SK-N-SH (cell line): Measurements from ENCODE around the gene LGSN. TPM values are rescaled to one million over a fixed set of nuclear protein-coding genes. Genes with fewer than 3 reads are reported as not detected.

Experiments
- CTCF ChIA-PET: fragments of 300-600, 350-600 bp; formaldehyde crosslinking; extraction: SDS; loops from one replicate; lab custom pipeline; 2021; lab: Yijun Ruan, JAX
- POLR2A ChIA-PET: fragments of 350-600 bp; sonication (Branson Sonifier 250); formaldehyde crosslinking; extraction: SDS; loops from one replicate; lab custom pipeline; 2020; ENCODE audit warnings: antibody characterized with exemption, inconsistent platforms; lab: Yijun Ruan, JAX
- DNase-seq: peaks from one replicate; pipeline ENCODE4 v3.0.0; 2012
- H2AFZ ChIP-seq: fragments of 200-600 bp; sonication (generic); 2 replicates; pipeline ENCODE4 v1.8.1; 2016; ENCODE audit warnings: antibody characterized with exemption, mild to moderate bottlenecking, low read depth
- H3F3A ChIP-seq: fragments of 200-600 bp; sonication (generic); replicated peaks from 2 replicates; pipeline ENCODE3; 2016; ENCODE audit warnings: antibody characterized with exemption, mild to moderate bottlenecking; ENCODE audit not compliant: insufficient read depth
- H3K27ac ChIP-seq, 2 experiments: fragments of 200-500 bp in 1 of 2; fragments of 200-600 bp in 1 of 2; sonication (Bioruptor generic) in 1 of 2; sonication (generic), shearing (Covaris generic) in 1 of 2; 2 replicates each; pipeline versions ENCODE4 v1.5.1 to v1.6.1; 2014 to 2016; ENCODE audit warnings: low read depth in 2 of 2, inconsistent platforms in 1 of 2, low read length in 1 of 2, mild to moderate bottlenecking in 1 of 2, mixed read lengths in 1 of 2
- H3K27me3 ChIP-seq: fragments of 200-600 bp; sonication (generic), shearing (Covaris generic); 2 replicates; pipeline ENCODE4 v1.6.1; 2016; ENCODE audit warnings: mixed run types; ENCODE audit not compliant: insufficient read depth
- H3K36me3 ChIP-seq, 2 experiments: fragments of 200-500 bp in 1 of 2; fragments of 200-600 bp in 1 of 2; sonication (Bioruptor generic) in 1 of 2; sonication (generic) in 1 of 2; replicated peaks in 1 of 2; 2 replicates each; pipeline versions ENCODE3 to v1.5.1; 2014 to 2016; ENCODE audit warnings: low read length in 1 of 2, mild to moderate bottlenecking in 1 of 2; ENCODE audit not compliant: insufficient read depth in 2 of 2, control insufficient read depth in 1 of 2
- H3K4me1 ChIP-seq, 2 experiments: fragments of 200-500 bp in 1 of 2; fragments of 200-600 bp in 1 of 2; sonication (Bioruptor generic) in 1 of 2; sonication (generic), shearing (Covaris generic) in 1 of 2; 2 replicates each; pipeline versions ENCODE4 v1.5.1 to v1.6.1; 2014 to 2016; ENCODE audit warnings: low read depth in 1 of 2, low read length in 1 of 2, mixed run types in 1 of 2; ENCODE audit not compliant: insufficient read depth in 2 of 2, control insufficient read depth in 1 of 2
- H3K4me2 ChIP-seq: fragments of 200-600 bp; sonication (generic), shearing (Covaris generic); 2 replicates; pipeline ENCODE4 v1.6.1; 2017; ENCODE audit warnings: mixed run types
- H3K4me3 ChIP-seq, 2 experiments: fragments of 200-500 bp in 1 of 2; fragments of 200-600 bp in 1 of 2; sonication (Bioruptor generic) in 1 of 2; sonication (generic), shearing (Covaris generic) in 1 of 2; 2 replicates each; pipeline versions ENCODE4 v1.5.1 to v1.8.1; 2014 to 2016; ENCODE audit warnings: low read depth in 2 of 2, inconsistent platforms in 1 of 2, low read length in 1 of 2, mild to moderate bottlenecking in 1 of 2, mixed read lengths in 1 of 2, moderate library complexity in 1 of 2
- H3K79me2 ChIP-seq: fragments of 200-600 bp; sonication (generic); 2 replicates; pipeline ENCODE4 v1.8.1; 2017; ENCODE audit warnings: mild to moderate bottlenecking; ENCODE audit not compliant: insufficient read depth
- H3K9ac ChIP-seq: fragments of 200-600 bp; sonication (generic); 2 replicates; pipeline ENCODE4 v1.6.1; 2017; ENCODE audit warnings: mixed run types
- H3K9me2 ChIP-seq: fragments of 200-600 bp; sonication (generic); 2 replicates; pipeline ENCODE4 v1.6.1; 2017; ENCODE audit warnings: mixed run types
- H3K9me3 ChIP-seq: fragments of 200-600 bp; sonication (generic); 2 replicates; pipeline ENCODE4 v1.6.1; 2017; ENCODE audit warnings: mixed run types, mild to moderate bottlenecking, moderate library complexity
- H4K20me1 ChIP-seq: fragments of 200-600 bp; sonication (generic); 2 replicates; pipeline ENCODE4 v1.6.1; 2017; ENCODE audit warnings: mild to moderate bottlenecking, mixed run types; ENCODE audit not compliant: insufficient read depth
- CHD2 ChIP-seq: fragments of 150-350 bp; IDR thresholded peaks from 2 replicates; pipeline ENCODE4 v1.6.1; 2018; ENCODE audit warnings: low read length; ENCODE audit not compliant: partially characterized antibody
- FOXJ3 ChIP-seq: sonication (generic); formaldehyde crosslinking; IDR thresholded peaks from 2 replicates; pipeline ENCODE4 v1.5.1; 2020; ENCODE audit warnings: mild to moderate bottlenecking, missing genetic modification reagents
- GABPA ChIP-seq: IDR thresholded peaks from 2 replicates; pipeline ENCODE4 v1.4.0; 2012; ENCODE audit warnings: low read depth, mild to moderate bottlenecking
- GATA2 ChIP-seq: sonication (generic); formaldehyde crosslinking; IDR thresholded peaks from 2 replicates; pipeline ENCODE4 v1.5.0; 2020; ENCODE audit warnings: mild to moderate bottlenecking, missing genetic modification reagents
- JUND ChIP-seq: IDR thresholded peaks from 2 replicates; pipeline ENCODE4 v1.4.0; 2012
- MEF2A ChIP-seq: IDR thresholded peaks from 2 replicates; pipeline ENCODE4 v1.4.0; 2012; ENCODE audit warnings: low read depth, borderline replicate concordance
- RAD21 ChIP-seq: IDR thresholded peaks from 2 replicates; pipeline ENCODE4 v1.6.1; 2012; ENCODE audit warnings: mild to moderate bottlenecking, low read length
- RCOR1 ChIP-seq: fragments of 150-350 bp; IDR thresholded peaks from 2 replicates; pipeline ENCODE4 v1.6.1; 2017; ENCODE audit warnings: antibody characterized with exemption, low read length
- RFX5 ChIP-seq: IDR thresholded peaks from 2 replicates; pipeline ENCODE4 v1.6.1; 2012; ENCODE audit warnings: mild to moderate bottlenecking, improper control_type of control experiment, low read length
- RXRA ChIP-seq: IDR thresholded peaks from 2 replicates; pipeline ENCODE4 v1.4.0; 2012; ENCODE audit warnings: low read depth, mild to moderate bottlenecking, borderline replicate concordance
- SMC3 ChIP-seq: IDR thresholded peaks from 2 replicates; pipeline ENCODE4 v1.6.1; 2012; ENCODE audit warnings: low read depth, low read length, improper control_type of control experiment
- TAF1 ChIP-seq: IDR thresholded peaks from 2 replicates; pipeline ENCODE4 v1.6.1; 2012; ENCODE audit warnings: low read depth, mild to moderate bottlenecking, low read length, moderate library complexity, borderline replicate concordance
- TCF12 ChIP-seq: IDR thresholded peaks from 2 replicates; pipeline ENCODE4 v1.4.0; 2012
- TEAD4 ChIP-seq: IDR thresholded peaks from 2 replicates; pipeline ENCODE4 v1.4.0; 2012; ENCODE audit warnings: mild to moderate bottlenecking, borderline replicate concordance; ENCODE audit not compliant: insufficient read depth
- USF1 ChIP-seq: IDR thresholded peaks from 2 replicates; pipeline ENCODE4 v1.4.0; 2012; ENCODE audit warnings: low read depth, borderline replicate concordance
- whole genome bisulfite sequencing: methylation state at CpG from one replicate; pipeline ENCODE4 v1.1.6; 2017; ENCODE audit warnings: low lambda C conversion rate; 5-methylcytosine and 5-hydroxymethylcytosine counted together
- polyA plus RNA-seq, 3 experiments: library from polyadenylated mRNA; depleted of rRNA; stranded (reverse); fragments of >200 nt; gene quantifications; 2 replicates each; pipeline ENCODE4 v1.2.3, GENCODE V29; 2012
- TF ChIP-seq, protein P1 (sequence below): IDR thresholded peaks from 2 replicates; pipeline ENCODE4 v1.6.1; 2012; ENCODE audit warnings: mild to moderate bottlenecking, low read depth, low read length, moderate library complexity
- TF ChIP-seq, protein P2 (sequence below): IDR thresholded peaks from 2 replicates; pipeline ENCODE4 v1.4.0; 2012; ENCODE audit warnings: low read depth, borderline replicate concordance

The LGSN gene
- polyA plus RNA-seq, 1 of the 3 experiments (the other 2 are of a cell fraction): not detected

DNA sequence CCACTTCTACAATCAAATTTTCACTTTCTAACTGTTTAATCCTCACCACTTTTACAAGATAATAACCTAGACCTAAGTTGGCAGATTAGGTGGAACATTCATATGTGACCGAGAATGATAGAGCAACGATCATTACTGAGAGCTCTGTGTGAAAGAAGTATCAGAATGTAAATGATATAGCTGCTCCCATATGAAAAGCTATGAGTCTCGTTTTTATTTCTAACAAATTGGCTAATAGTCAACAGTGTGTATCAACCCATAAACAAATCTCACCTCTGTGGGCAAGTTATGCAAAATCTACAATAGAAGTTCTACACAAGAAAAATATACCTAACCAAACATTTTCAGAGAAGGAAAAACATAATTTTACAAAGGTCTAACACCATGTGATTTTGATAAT is 3.7 kb downstream of the LGSN start:
- no peak overlapping the region for H3K4me2 ChIP-seq
- H3F3A ChIP-seq: no peaks in the 10 kb centered on the region
- H3K79me2 ChIP-seq: no peaks in the 10 kb centered on the region
- no peaks in the 10 kb centered on the region for H4K20me1 ChIP-seq
- H3K9me3 ChIP-seq: no peaks in the 10 kb centered on the region
- no peaks in the 10 kb centered on the region for H3K27me3 ChIP-seq
- H3K9ac ChIP-seq: no peak overlapping the region
- H3K4me1 ChIP-seq: no peaks in the 10 kb centered on the region; a peak in 1 of 4 replicates
- WGBS: 65% methylated on average over 3 of the region's 3 CpGs
- POLR2A ChIA-PET: no interaction called here
- CTCF ChIA-PET: interaction anchor here (1.0 to 1.1 kb wide), 4 partner anchors 9 to 448 kb away, joined by 3 to 7 read pairs (median 4); no protein-coding TSS in a partner anchor
- TF ChIP-seq USF1 (no peak), JUND (no peak), FOXJ3 (no peak), CHD2 (no peak), GABPA (no peak), MEF2A (no peak), TCF12 (no peak)
- H3K9me2 ChIP-seq: no peaks in the 10 kb centered on the region
- no peak overlapping the region for H3K27ac ChIP-seq
- H3K4me3 ChIP-seq: no peak overlapping the region
- DNase-seq: no peak
- no peak overlapping the region for H2AFZ ChIP-seq
- H3K36me3 ChIP-seq: no peaks in the 10 kb centered on the region

GRCh38 chr6:63313111-63313510 is 6.7 kb downstream of the LGSN start:
- ChIA-PET CTCF (no interaction called here), POLR2A (no interaction called here)
- no peaks in the 10 kb centered on the region for H3K79me2 ChIP-seq
- H2AFZ ChIP-seq: no peak overlapping the region
- H3K4me1 ChIP-seq: no peaks in the 10 kb centered on the region
- no peak overlapping the region for H3K4me2 ChIP-seq
- H3K9me3 ChIP-seq: no peaks in the 10 kb centered on the region
- no peaks in the 10 kb centered on the region for H3K36me3 ChIP-seq
- no peak overlapping the region for H3K4me3 ChIP-seq
- no peaks in the 10 kb centered on the region for H3K27me3 ChIP-seq
- no peaks in the 10 kb centered on the region for H3F3A ChIP-seq
- no peak for DNase-seq
- TF ChIP-seq, protein P1, sequence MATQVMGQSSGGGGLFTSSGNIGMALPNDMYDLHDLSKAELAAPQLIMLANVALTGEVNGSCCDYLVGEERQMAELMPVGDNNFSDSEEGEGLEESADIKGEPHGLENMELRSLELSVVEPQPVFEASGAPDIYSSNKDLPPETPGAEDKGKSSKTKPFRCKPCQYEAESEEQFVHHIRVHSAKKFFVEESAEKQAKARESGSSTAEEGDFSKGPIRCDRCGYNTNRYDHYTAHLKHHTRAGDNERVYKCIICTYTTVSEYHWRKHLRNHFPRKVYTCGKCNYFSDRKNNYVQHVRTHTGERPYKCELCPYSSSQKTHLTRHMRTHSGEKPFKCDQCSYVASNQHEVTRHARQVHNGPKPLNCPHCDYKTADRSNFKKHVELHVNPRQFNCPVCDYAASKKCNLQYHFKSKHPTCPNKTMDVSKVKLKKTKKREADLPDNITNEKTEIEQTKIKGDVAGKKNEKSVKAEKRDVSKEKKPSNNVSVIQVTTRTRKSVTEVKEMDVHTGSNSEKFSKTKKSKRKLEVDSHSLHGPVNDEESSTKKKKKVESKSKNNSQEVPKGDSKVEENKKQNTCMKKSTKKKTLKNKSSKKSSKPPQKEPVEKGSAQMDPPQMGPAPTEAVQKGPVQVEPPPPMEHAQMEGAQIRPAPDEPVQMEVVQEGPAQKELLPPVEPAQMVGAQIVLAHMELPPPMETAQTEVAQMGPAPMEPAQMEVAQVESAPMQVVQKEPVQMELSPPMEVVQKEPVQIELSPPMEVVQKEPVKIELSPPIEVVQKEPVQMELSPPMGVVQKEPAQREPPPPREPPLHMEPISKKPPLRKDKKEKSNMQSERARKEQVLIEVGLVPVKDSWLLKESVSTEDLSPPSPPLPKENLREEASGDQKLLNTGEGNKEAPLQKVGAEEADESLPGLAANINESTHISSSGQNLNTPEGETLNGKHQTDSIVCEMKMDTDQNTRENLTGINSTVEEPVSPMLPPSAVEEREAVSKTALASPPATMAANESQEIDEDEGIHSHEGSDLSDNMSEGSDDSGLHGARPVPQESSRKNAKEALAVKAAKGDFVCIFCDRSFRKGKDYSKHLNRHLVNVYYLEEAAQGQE: no peak
- TF ChIP-seq RCOR1 (no peak), FOXJ3 (no peak), GABPA (no peak), RAD21 (no peak), GATA2 (no peak), USF1 (no peak), RFX5 (no peak), MEF2A (no peak), RXRA (no peak), SMC3 (no peak), TAF1 (no peak), TEAD4 (no peak), CHD2 (no peak)
- TF ChIP-seq, protein P2, sequence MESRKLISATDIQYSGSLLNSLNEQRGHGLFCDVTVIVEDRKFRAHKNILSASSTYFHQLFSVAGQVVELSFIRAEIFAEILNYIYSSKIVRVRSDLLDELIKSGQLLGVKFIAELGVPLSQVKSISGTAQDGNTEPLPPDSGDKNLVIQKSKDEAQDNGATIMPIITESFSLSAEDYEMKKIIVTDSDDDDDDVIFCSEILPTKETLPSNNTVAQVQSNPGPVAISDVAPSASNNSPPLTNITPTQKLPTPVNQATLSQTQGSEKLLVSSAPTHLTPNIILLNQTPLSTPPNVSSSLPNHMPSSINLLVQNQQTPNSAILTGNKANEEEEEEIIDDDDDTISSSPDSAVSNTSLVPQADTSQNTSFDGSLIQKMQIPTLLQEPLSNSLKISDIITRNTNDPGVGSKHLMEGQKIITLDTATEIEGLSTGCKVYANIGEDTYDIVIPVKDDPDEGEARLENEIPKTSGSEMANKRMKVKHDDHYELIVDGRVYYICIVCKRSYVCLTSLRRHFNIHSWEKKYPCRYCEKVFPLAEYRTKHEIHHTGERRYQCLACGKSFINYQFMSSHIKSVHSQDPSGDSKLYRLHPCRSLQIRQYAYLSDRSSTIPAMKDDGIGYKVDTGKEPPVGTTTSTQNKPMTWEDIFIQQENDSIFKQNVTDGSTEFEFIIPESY: no peak
- WGBS: 69% methylated on average over 2 of the region's 2 CpGs
- H3K9ac ChIP-seq: no peak overlapping the region
- H4K20me1 ChIP-seq: no peaks in the 10 kb centered on the region
- no peaks in the 10 kb centered on the region for H3K9me2 ChIP-seq
- H3K27ac ChIP-seq: no peak overlapping the region
